ENCODE data around the gene IPO11. TPM values are rescaled to one million over a fixed set of nuclear protein-coding genes. Genes with fewer than 3 reads are reported as not detected.
"Not testable (repeated sequence)": the region's sequence is repeated elsewhere in the genome, so short reads cannot be mapped to it uniquely, and the experiment has no call there.

IPO11 gene
- total RNA-seq, 1 donor from 2014 or later: 96.0 TPM

- H3K9me3 Mint-ChIP-seq (ENCODE audit: unreplicated experiment): peaks cover 5% of the 10 kb centered on the region
- H3K4me3 Mint-ChIP-seq (ENCODE audit: unreplicated experiment): no peak overlapping the region
- no peak for TF ChIP-seq CTCF (IDR thresholded peaks at IDR 0.05; ENCODE audit: unreplicated experiment)
- H3K27me3 Mint-ChIP-seq (ENCODE audit: unreplicated experiment): peaks cover 2% of the 10 kb centered on the region
- no peak overlapping the region for H3K27ac Mint-ChIP-seq (ENCODE audit: unreplicated experiment)
- no peaks in the 10 kb centered on the region for H3K4me1 Mint-ChIP-seq (ENCODE audit: unreplicated experiment)
- peaks cover 10% of the 10 kb centered on the region for H3K36me3 Mint-ChIP-seq (ENCODE audit: low read depth, unreplicated experiment)
- DNase-seq (ENCODE audit: low spot score): no peak
These were observed 248.6 kb downstream of the IPO11 start for GRCh38 chr5:62661126-62661525.

- no peak for DNase-seq (ENCODE audit: low spot score)
- H3K27ac Mint-ChIP-seq (ENCODE audit: unreplicated experiment): no peak overlapping the region
- TF ChIP-seq CTCF (IDR thresholded peaks at IDR 0.05; ENCODE audit: unreplicated experiment): no peak
- H3K9me3 Mint-ChIP-seq (ENCODE audit: unreplicated experiment): peaks cover 5% of the 10 kb centered on the region
- H3K27me3 Mint-ChIP-seq (ENCODE audit: unreplicated experiment): peaks cover 2% of the 10 kb centered on the region
- no peaks in the 10 kb centered on the region for H3K4me1 Mint-ChIP-seq (ENCODE audit: unreplicated experiment)
- H3K36me3 Mint-ChIP-seq (ENCODE audit: low read depth, unreplicated experiment): peaks cover 10% of the 10 kb centered on the region
- H3K4me3 Mint-ChIP-seq (ENCODE audit: unreplicated experiment): no peak overlapping the region
These were observed 250.0 kb downstream of the IPO11 start for GRCh38 chr5:62662521-62662920.

DNA sequence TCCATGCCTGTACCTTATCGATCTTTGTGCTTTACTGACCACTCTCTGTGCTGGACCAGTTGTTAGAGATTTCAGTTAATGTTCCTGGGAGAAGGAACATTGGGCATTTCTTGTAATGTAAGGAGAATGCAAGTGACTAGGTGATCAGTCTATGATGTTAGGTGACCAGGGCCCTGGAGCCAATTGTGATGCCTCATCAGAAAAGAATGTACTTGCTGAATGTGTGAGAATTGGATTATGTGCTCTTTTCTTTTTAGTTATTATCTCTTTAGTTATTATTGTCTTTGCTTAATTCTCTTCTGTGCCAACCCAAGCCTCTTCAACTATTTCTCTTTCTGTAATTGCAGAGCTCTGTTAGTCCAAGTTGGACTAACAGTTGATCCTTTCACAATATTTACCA is 258.9 kb downstream of the IPO11 start:
- Mint-ChIP-seq H3K36me3 (ENCODE audit: low read depth, unreplicated experiment) (peaks cover 4% of the 10 kb centered on the region), H3K4me1 (ENCODE audit: unreplicated experiment) (no peaks in the 10 kb centered on the region), H3K9me3 (ENCODE audit: unreplicated experiment) (peaks cover 8% of the 10 kb centered on the region), H3K27ac (ENCODE audit: unreplicated experiment) (no peak overlapping the region), H3K4me3 (ENCODE audit: unreplicated experiment) (no peak overlapping the region), H3K27me3 (ENCODE audit: unreplicated experiment) (no peaks in the 10 kb centered on the region)
- no peak for TF ChIP-seq CTCF (IDR thresholded peaks at IDR 0.05; ENCODE audit: unreplicated experiment)
- no peak for DNase-seq (ENCODE audit: low spot score)

GRCh38 chr5:62676596-62676995 is 264.0 kb downstream of the IPO11 start:
- H3K27ac Mint-ChIP-seq (ENCODE audit: unreplicated experiment); DNase-seq (ENCODE audit: low spot score); H3K4me1 Mint-ChIP-seq (ENCODE audit: unreplicated experiment); H3K4me3 Mint-ChIP-seq (ENCODE audit: unreplicated experiment); H3K27me3 Mint-ChIP-seq (ENCODE audit: unreplicated experiment): not testable (repeated sequence)
- Mint-ChIP-seq H3K9me3 (ENCODE audit: unreplicated experiment) (peaks cover 21% of the 10 kb centered on the region), H3K36me3 (ENCODE audit: low read depth, unreplicated experiment) (peaks cover 29% of the 10 kb centered on the region)

Other genes with a start within 250 kb of the IPO11 start
- 56.8 TPM for gene KIF2A, start 106.6 kb upstream of the IPO11 start, total RNA-seq (ENCODE audit: unreplicated experiment)
- 23.2 TPM for gene DIMT1, start 8.9 kb upstream of the IPO11 start, total RNA-seq (ENCODE audit: unreplicated experiment)
- gene LRRC70, start 166.1 kb downstream of the IPO11 start, total RNA-seq (ENCODE audit: unreplicated experiment): 35.0 TPM

Data from endothelial cell (in vitro differentiated cells).